NCI-H510A treated with DMSO at 0.1 percent for 48 hours (cell line): Measurements from ENCODE around the gene STK40.

Source experiments
- DNase-seq: peaks from one replicate; lab custom pipeline; 2025; lab: John Stamatoyannopoulos, UW

STK40 gene

GRCh38 chr1:36372617-36373016 is 13.1 kb downstream of the STK40 start:
- DNase-seq: no peak

DNA sequence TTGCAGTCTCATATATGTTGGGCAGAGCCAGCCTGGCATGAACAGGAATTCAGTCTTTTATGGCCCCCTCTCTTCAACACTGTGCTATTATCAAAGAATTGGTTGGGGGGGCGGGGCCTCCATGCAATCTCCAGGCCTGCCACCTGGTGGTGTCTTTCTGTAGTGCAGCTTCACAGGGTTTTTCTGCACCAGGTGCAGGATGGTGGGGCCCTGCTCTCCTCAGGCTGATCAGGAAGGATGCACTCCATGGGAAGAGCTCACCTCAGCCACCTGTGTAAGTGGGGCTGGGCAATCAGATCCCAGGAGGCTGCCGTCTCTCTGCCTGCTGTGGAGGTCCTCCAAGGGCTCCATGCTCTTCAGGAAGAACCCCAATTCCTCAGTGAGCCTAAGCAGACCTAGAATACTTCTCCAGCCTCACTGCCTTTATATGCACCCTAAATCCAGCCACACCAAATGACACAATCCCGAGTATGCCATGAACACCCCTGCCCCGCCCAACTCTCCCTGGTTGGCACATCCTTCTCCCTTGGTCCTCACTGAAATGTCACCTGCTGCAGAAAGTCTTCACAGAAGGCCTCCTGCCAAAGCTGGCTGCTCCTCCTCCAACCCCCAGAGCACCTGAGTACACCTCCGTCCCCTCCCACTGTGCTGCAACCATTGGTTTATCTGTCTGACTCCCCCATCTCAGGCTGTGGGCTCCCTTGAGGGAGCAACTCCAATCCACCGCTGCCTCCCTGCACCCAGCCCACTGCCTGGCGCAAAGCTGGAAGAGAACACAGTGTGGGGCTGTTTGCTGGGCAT is 16.5 kb downstream of the STK40 start:
- peak; percentile 99 for DNase-seq

GRCh38 chr1:36367798-36368197 is 17.9 kb downstream of the STK40 start:
- peak; percentile 97 for DNase-seq

DNA sequence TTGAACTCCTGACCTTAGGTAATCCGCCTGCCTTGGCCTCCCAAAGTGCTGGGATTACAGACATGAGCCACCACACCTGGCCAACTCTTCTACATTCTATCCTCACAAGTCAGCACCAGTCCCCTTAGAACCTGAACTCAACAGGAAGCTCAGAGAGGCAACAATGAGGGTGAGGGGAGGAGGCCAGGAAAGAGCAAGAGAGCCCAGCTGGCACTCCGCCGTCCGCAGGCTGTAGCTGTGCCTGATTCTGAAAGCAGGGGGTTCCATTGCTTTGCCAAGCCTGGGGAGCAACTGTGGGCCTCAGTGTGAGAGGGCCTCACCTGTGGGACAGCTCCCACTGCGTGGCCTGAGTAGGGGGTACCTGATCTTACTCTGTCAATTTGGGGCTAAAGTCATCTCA is 18.7 kb downstream of the STK40 start:
- DNase-seq: peak; percentile 53

- no peak for DNase-seq
These were observed 19.5 kb downstream of the STK40 start for GRCh38 chr1:36366091-36366661.

DNA sequence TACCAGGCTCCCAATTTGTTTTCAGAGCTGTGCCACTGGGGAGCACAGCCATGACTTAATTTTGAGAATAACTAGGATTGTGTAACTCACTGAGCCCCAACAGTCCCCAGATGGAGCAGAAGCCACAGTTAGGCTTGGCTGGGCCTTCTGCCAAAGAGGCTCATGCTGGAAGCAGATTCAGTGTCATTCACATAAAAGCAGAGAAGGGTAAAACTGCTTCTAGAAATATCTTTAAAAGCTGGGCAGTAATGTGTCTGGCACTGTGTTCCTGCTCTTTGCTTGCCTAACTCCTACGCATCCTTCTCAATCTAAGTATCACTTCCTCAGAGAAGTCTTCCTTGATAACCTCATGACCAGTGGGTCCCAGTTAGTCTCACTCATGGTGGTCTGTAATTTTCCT is 20.3 kb downstream of the STK40 start:
- no peak for DNase-seq

GRCh38 chr1:36359911-36360550 is 25.7 kb downstream of the STK40 start:
- no peak for DNase-seq

DNA sequence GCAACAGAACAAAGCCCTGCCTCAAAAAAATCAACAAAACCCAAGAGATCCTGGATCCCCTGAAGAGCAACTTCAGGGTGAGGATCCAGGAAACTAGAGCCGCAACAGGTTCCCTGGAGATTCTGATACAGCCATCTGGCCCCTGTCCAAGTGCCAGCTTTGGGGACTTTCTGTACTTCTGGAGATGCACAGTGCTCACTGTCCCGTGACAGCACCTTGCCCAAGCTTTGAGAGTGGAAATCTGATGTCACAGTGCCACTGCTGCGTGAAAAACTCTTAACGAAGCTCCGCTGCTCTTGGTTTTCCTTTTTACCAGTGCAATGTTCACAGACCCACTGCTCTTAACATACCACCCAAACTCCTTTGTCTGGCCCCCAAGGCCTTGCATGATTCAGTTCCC is 26.3 kb downstream of the STK40 start:
- no peak for DNase-seq

DNA sequence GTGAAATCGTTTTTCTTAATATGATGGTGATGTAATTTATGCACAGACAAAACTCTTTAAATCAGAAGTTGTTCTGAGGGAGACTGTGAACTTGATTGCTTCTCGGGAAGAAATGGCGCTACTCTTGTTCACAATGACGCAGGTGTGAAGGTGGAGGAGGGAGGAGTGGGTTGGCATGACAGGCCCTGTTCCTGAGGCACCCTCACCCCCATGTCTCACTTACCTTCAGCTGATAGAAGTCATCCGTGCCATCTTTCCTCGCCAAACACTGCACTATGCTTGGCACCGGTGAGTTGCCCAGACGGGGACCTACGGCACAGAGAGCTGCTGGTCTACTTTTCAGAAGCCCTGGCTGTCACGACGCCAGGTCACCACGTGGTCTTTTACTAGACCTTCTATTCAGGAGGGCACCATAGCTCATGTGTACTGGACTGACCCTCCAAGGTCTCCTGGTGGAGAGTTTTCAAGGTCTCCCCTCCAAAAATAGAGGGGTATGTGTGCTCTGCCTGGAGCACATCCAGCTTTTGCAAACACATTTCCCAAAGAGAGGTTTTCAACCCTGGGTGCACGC is 27.1 kb downstream of the STK40 start:
- DNase-seq: no peak

- no peak for DNase-seq
These were observed 29.9 kb downstream of the STK40 start for GRCh38 chr1:36355811-36356210.

- no peak for DNase-seq
These were observed 31.2 kb downstream of the STK40 start for GRCh38 chr1:36354486-36354885.

DNA sequence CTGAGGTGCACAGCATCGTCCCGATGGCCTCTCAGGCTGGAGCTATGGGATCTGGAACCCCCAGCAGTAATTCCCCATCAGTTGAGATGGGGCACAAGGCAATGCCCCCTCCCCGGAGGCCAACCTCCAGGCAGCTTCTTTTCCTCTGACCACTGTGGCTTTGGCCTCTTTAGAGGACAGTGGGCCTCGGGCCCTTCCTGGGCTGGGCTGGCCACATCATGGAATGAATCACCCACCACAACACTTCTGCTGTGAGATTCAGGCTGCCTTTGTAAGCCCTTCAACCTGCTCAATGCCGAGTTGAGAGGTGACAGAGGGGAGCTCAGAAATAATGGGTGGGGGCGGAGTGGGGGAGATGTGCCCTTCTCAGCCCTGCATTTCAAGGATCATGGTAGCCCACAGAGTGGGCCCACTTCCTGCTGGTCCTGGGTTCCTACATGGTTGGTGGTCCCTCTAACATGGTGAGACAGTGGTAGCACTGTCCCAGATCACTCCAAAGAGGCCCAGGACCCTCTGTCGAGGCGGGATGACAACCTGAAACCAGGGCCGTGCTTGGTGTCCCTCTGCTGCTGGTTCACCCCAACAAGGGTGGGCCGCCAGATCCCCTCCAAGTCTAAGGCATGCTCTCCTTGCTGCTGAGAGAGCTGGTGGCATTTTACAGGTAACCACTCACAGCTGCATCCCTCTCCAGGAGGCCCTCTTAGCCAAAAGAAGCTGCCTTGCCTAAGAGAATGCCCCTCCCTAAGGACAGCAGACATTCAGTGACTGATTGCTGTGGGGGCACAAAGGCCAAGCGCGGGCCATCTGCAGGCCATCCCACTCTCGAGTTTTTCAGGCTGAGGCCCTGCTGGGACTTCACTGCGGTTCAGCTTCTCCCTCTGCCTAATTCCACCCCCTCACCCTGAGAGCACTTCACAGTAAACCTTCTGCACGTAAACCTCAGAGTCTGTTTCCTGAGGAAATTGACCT is 32.5 kb downstream of the STK40 start:
- DNase-seq: no peak

- no peak for DNase-seq
These were observed 33.4 kb downstream of the STK40 start for GRCh38 chr1:36352125-36352909.

DNA sequence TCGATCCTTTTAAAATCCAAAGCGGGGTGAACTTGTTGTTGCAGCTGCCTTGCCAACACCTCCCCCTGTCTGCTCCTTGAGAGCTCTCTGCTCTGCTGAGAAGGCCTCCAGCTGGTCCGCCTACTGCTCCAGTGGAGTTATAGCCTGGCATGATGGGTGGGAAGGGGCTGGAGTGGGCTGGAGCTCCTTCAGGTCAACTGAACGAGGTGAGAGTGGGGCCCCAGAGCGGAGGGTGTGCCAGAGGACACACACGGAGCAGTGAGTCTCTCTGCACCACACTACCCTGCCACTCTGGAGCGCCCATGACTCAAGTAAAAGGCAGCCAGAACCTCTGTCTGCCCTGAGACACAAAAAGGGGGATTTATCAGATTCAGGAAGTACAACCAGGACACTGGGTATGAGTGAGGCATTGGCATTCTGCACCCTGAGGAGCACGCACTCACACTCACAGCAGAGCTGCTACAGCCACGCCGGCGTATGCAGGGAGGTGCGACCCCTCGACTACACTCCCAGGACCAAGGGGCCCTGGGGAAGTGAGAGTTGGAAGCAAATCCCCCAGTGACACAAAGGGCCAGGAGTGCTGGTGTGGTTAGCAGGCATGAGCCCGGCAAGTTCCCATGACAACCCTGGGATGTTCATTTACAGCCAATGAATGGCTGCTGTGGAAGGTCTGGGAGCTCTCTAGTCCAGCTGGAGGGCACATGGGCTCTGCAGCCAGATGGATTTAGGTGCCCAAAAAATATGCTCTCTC is 34.3 kb downstream of the STK40 start:
- no peak for DNase-seq

- DNase-seq: no peak
These were observed 35.0 kb downstream of the STK40 start for GRCh38 chr1:36350659-36351226.

DNA sequence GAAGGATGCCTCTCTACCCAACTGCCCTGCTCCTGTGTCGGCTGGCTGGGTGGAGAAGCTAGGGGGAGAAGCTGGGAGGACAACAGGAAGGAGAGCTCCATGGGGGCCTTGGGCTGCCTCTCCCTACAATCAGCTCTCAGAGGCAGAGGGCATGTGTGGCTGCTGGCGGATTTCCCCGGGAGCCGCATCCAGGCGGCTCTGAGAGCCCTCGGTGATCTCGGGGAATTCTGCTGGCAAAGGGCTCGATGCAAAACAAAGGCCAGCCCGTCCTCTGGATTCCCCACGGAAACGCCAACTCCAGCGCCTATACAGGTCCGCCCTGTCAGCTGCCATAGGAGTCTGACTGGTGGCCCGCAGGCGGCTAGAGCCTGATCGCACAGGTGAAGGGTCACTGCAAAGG is 35.9 kb downstream of the STK40 start:
- DNase-seq: no peak

DNA sequence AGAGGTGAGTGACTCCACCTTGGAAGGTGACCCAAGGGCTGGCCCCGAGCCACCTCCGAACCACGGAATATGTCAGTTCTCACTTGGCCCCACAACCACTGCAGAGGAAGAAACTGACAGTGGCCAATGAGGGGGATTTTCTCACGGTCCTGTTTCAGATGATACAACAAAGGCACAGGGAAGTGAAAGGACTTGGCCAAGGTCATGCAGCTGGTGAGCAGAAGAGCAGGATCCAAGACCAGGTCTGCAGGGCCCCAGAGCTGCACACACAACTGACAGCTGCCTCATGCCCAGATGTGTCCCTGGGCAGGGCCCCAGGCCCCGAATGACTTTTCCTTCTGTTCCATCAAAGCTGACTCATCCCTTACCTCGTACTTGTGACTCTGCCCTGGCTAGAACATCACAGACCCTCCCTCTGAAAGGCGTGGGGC is 36.5 kb downstream of the STK40 start:
- DNase-seq: no peak

GRCh38 chr1:36346741-36347370 is 38.9 kb downstream of the STK40 start:
- DNase-seq: no peak

GRCh38 chr1:36345353-36345752 is 40.4 kb downstream of the STK40 start:
- no peak for DNase-seq

DNA sequence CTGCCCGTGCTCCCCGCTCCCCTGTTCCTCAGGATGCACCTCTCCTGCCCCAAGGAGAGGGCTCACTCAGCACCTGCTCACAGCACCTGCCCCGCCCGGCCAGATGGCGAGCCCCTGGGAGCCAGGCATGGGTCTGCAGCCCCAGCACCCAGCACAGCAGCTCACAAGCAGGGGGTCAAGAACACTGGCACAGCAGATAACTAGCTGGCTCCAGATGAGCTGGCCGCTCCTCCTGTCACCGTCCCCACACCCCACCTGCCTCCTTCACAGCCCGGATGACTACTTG is 41.4 kb downstream of the STK40 start:
- DNase-seq: no peak
